HG02763 (cell line): ENCODE data around the gene COA6.
A peak's percentile ranks its signal among the peaks of the same experiment; 100 is the strongest.
"Not testable (repeated sequence)": the region's sequence is repeated elsewhere in the genome, so short reads cannot be mapped to it uniquely, and the experiment has no call there.

Experiments used
- ATAC-seq: cut with Tn5 transposase; IDR thresholded peaks from one replicate; pipeline ENCODE4 v1.9.1; 2021; ENCODE audit warnings: mild to moderate bottlenecking, moderate library complexity; ENCODE audit not compliant: unreplicated experiment

Gene COA6, protein sequence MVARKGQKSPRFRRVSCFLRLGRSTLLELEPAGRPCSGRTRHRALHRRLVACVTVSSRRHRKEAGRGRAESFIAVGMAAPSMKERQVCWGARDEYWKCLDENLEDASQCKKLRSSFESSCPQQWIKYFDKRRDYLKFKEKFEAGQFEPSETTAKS

GRCh38 chr1:234373064-234373958 is at the start of gene COA6:
TSS of gene COA6 (plus strand) at chr1:234373456. CDS start at chr1:234373467, 11 bp downstream.
- ATAC-seq, result peak; percentile 92

DNA sequence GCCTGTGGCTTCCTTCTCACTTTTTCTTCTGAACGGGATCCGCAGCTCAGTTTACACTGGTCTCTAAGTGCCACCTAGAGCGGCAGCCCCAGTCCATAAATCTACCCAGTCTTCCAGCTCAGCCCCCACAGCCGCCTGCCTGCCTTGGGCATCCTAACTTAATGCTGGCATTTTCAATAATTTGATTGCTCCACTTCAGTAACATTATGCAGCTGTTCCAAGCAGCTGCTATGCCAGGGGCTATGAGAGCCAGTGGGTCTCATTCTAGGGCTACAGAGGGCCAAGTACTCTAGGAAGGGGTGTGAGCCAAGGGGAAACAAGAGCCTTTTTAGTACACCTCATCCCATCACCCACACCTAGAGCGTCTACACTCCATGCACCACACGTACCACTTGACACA is 48.4 kb upstream of the COA6 start:
- no peak for ATAC-seq

- no peak for ATAC-seq
These were observed 47.3 kb upstream of the COA6 start for GRCh38 chr1:234325878-234326496.

DNA sequence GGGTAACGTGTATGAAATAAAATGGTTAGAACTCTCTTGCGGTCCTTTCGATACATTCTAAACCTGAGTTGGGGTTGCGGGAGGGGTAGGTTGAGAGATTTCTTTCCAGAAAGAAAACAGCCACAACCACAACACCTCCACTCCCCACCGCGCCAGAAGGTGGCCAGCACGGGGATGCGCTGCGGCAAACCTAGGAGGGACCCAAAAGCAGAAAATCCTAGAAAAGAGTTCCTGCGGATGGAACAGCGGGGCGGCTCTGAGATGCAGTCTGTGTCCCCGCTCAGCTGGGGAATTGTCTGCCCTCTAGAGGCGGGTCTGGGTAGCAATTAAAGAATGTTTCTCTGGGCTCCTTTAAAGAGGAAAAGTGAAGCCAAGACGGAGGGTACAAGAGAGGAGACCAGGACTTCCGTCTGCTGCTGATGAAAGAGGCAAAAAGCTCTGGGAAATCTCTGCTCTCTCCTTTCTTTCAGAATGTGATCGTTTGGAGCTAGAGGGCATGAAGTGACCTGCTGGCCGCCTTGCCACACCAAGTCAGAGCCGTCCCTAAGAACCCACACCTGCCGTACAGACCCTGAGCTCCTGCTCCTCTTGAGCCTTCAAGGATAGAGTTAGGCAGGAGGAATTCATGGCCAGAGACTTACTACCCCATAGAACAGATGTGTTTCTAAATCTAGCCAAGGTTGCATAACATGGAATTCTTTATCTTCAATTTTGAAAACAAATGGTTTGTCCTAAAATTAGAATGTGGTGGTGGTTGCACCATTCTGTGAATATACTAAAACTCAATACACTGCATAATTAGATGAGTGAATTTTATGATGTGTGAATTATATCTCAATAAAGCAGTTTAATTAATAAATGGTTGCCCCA is 46.5 kb upstream of the COA6 start:
- ATAC-seq, result peak; percentile 65

GRCh38 chr1:234327577-234328164 is 45.6 kb upstream of the COA6 start:
- no peak for ATAC-seq

DNA sequence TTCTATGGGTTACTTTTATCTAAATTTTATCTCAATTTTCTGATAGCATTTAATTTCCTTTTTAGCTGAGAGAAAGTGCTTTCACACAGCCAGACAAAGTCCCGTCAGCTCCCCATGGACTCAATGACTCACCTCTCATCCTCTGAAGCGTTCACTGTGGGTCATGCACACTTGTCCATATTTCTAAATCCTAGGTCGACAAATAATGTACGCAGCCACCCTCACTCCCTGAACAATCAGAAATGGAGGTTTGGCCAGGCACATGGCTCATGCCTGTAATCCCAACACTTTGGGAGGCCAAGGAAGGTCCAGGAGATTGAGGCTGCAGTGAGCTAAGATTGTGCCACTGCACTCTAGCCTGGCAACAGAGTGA is 42.4 kb upstream of the COA6 start:
- ATAC-seq, result no peak

DNA sequence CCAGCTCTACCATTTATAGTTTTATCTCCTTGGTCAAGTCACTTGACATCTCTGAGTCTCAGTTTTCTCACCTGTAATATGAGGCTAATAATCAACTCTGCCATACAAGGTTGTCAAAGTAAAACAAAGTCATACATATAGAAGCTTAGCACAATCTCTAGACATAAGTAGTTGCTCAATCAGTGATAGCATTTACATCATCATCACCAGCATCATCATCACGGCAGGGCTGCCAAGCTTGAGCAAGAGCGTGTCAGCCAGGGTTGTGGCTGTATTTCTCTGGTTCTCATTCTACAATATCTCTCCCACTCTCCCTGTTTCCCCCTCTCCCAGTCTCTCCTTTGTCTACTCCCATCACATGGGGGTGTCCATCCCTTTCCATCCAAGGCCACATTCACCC is 41.7 kb upstream of the COA6 start:
- ATAC-seq, result no peak

DNA sequence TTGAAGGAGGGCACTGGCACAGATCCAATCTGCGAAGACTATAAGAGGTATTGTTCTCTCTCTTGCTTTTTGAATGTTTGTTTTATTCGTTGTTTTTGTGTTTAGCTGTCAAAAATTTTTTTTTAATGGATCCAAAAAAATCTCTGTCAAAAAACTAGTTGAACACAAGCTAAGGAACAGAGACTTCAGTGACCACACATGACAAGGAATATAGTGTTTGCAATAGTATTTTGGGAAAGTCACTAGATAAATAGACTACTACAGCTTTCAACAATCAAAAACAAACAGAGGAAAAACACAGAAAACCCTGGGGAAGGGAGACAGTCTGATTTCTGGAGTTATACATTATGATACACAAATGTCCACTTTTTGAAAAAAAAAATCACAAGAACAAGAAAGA is 36.9 kb upstream of the COA6 start:
- no peak for ATAC-seq

DNA sequence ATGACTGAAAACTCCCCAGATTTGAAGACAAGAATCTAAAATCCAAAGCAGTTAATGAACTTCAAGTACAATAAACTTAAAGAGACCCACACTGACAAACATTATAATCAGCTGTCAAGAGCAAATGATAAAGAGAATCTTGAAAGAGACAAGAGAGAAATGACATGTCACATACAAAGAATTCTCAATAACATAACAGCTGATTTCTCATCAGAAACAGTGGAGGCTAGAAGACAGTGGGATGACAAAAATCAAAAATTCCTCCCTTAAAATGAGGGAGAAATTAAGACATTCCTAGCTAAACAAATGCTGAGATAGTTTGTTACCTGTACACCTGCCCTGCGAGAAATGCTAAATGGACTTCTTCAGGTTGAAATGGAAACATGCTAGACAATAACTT is 36.0 kb upstream of the COA6 start:
- no peak for ATAC-seq

GRCh38 chr1:234340528-234340927 is 32.7 kb upstream of the COA6 start:
- ATAC-seq, result no peak

- no peak for ATAC-seq
These were observed 30.5 kb upstream of the COA6 start for GRCh38 chr1:234342774-234343173.

- no peak for ATAC-seq
These were observed 28.0 kb upstream of the COA6 start for GRCh38 chr1:234345237-234345636.

GRCh38 chr1:234348964-234349363 is 24.3 kb upstream of the COA6 start:
- ATAC-seq, result no peak

DNA sequence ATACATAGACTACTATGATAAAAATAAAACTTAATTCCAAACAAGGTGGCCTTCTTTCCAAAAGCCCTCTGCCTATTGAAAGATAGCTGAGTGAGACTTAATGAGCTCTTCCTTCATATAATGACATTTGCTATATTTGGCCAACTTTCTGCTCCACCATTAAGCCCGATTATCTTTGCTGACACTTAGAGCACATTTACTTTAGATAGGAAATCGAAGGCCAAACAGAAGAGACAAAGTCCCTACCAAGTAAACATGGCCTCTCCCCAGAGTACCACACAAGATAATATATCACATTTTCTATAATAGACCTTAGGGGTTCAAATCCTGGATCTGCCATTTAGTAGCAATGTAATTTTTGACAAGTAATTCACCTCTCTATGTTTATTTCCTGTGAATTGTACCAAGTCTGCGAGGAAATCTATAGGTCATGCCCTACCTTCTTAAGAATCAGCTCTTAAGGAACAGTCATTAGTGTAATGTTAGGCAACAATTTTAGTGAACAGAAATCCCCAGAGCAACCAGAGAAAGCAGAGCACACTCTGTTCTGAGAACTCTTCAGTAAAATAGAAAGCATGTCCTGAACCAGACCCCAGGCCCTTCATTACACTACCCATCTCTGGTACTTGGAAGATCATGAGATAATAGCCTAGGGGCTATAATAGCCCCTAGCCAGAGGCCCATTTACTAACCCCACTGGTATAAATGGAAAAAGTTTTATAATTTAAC is 17.3 kb upstream of the COA6 start:
- no peak for ATAC-seq

DNA sequence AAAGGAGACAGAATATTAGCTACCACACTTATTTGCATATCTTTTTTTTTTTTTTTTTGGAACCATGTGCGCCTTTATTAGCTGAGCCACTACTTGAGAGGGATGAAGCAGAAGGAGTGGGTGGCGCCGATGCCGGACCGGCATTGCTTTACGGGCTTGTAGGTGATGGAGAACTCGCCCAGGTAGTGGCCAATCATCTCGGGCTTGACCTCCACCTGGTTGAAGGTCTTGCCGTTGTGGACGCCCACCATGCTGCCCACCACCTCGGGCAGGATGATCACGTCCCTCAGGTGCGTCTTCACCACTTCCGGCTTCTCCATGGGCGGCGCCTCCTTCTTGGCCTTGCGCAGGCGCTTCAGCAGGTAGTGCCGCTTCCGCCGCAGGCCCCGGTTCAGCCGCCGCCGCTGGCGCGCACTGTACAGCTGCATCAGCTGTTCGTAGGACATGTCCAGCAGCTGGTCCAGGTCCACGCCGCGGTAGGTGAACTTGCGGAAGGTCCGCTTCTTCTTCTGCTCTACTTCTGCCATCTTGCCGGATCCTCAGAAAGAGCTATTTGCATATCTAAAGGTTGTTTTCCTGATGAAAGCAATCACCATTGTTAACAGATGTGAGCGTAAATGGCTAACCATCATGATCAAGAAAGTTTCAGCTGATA is 16.5 kb upstream of the COA6 start:
- ATAC-seq, result not testable (repeated sequence)

DNA sequence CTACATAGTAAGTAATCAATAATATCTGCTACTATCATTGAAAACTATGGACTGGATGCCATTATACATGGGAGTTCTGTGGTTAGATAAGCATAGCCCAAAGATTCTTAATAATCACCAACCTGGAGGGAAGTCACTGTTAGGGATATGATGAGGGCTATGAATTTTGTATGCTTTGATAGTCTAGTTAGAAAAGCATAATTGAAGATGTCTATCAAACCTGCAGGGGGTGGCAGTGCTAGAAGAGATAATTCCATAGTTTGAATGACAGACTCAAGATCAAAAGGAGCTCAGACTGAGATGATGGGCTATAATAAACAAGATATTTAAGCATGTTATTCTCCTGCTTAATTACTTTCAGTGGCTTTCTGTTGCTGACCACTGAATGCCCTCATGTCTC is 15.4 kb upstream of the COA6 start:
- ATAC-seq, result no peak

DNA sequence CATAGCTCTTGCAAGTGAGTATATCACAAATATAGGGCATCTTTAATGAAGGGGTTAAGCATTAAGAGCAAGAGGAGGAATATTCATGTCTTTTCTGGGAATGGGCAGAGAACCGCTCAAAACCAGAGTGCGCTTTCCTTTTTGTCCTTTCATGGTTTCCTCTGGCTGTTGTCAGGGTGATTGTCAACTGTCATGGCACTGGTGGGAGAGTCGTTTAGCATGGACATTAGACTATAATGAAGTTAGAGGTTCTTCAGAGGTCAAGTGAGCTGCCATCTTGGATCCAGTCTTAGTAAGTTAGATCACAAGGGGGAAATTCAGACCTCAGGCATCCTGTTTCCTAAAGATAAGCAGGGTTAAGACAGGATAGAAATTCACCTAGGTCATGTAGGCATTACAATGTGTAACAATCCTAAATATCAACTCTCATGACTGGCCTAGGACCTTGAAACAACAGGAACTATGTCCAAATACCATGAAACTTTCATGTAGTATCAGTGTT is 12.1 kb upstream of the COA6 start:
- ATAC-seq, result no peak

DNA sequence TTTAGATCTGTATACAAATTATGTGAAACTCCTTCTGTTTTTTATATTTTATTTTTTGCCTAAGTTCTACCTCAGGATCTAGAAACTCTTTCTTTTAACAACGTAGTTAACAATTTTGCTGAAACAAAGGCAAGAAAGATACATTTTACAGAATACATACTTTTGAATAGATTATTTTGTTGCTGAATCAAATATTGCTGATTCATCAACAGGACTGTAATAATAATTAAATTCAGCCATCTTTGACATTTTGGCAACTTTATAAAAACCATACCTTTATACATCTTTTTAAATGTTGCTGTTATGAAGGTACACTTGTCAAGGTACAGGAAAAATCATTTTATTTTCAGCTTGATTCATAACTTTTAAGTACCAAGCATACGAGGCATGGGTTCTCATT is 10.7 kb upstream of the COA6 start:
- no peak for ATAC-seq

DNA sequence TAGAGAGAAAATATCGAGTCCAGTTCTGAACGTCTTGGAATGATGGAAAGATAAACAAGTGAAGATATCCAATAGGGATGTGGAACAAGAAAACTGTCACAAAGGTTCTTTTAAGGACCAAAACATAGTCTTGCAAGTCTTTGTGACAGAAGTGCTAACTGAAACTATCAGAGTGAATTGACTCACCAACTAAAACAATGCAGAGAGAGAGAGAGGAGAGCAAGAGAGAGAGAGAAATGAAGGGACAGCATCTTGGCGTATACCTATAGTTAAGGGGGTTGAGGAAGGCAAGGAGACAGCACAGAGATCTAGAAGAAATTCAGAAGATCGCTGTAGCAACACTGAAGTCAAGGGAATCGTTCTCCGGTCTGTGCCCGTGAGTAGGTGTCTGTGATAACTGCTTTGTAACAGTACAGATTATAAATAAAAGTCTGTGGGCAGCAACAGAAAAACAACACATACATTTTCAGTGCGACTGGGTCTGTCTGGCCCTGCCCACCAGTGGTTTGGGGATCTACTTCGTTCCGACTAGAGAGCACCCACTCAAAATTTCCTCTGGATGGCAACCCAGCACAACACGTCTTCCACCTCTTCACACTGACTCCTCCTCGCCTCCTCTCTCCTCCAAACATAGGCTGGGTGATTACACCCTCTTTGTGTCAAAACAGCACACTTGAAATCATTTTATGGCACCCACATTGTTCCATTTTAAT is 4.8 kb upstream of the COA6 start:
- ATAC-seq, result no peak
